Measurements from ENCODE around the gene PTPRG.

GRCh38 chr3:61669668-61670299 lies 108.4 kb downstream of the PTPRG start:
- TF ChIP-seq, protein P1, sequence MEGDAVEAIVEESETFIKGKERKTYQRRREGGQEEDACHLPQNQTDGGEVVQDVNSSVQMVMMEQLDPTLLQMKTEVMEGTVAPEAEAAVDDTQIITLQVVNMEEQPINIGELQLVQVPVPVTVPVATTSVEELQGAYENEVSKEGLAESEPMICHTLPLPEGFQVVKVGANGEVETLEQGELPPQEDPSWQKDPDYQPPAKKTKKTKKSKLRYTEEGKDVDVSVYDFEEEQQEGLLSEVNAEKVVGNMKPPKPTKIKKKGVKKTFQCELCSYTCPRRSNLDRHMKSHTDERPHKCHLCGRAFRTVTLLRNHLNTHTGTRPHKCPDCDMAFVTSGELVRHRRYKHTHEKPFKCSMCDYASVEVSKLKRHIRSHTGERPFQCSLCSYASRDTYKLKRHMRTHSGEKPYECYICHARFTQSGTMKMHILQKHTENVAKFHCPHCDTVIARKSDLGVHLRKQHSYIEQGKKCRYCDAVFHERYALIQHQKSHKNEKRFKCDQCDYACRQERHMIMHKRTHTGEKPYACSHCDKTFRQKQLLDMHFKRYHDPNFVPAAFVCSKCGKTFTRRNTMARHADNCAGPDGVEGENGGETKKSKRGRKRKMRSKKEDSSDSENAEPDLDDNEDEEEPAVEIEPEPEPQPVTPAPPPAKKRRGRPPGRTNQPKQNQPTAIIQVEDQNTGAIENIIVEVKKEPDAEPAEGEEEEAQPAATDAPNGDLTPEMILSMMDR (IDR thresholded peaks at IDR 0.05 in 2 of 3, conservative IDR thresholded peaks at IDR 0.05 in 1 of 3; ENCODE audit: borderline replicate concordance in 1 of 3, insufficient read depth in 1 of 3, low read depth in 2 of 3, low read length in 2 of 3) = no peak
- TF ChIP-seq RAD21 (IDR thresholded peaks at IDR 0.05; ENCODE audit: low read depth) (no peak), POLR2A (IDR thresholded peaks at IDR 0.05; ENCODE audit: borderline replicate concordance, extremely low read depth, insufficient read depth, insufficient read length) (no peak), JUND (IDR thresholded peaks at IDR 0.05) (no peak), EZH2 (IDR thresholded peaks at IDR 0.05) (no peak), EGR1 (IDR thresholded peaks at IDR 0.05; ENCODE audit: low read depth) (no peak), YY1 (IDR thresholded peaks at IDR 0.05; ENCODE audit: extremely low read depth, insufficient replicate concordance, low read depth, low read length) (no peak), ATF3 (IDR thresholded peaks at IDR 0.05) (no peak), ZBTB33 (IDR thresholded peaks at IDR 0.05; ENCODE audit: extremely low read depth, insufficient replicate concordance, low read length) (no peak)
- TF ChIP-seq, protein P2, sequence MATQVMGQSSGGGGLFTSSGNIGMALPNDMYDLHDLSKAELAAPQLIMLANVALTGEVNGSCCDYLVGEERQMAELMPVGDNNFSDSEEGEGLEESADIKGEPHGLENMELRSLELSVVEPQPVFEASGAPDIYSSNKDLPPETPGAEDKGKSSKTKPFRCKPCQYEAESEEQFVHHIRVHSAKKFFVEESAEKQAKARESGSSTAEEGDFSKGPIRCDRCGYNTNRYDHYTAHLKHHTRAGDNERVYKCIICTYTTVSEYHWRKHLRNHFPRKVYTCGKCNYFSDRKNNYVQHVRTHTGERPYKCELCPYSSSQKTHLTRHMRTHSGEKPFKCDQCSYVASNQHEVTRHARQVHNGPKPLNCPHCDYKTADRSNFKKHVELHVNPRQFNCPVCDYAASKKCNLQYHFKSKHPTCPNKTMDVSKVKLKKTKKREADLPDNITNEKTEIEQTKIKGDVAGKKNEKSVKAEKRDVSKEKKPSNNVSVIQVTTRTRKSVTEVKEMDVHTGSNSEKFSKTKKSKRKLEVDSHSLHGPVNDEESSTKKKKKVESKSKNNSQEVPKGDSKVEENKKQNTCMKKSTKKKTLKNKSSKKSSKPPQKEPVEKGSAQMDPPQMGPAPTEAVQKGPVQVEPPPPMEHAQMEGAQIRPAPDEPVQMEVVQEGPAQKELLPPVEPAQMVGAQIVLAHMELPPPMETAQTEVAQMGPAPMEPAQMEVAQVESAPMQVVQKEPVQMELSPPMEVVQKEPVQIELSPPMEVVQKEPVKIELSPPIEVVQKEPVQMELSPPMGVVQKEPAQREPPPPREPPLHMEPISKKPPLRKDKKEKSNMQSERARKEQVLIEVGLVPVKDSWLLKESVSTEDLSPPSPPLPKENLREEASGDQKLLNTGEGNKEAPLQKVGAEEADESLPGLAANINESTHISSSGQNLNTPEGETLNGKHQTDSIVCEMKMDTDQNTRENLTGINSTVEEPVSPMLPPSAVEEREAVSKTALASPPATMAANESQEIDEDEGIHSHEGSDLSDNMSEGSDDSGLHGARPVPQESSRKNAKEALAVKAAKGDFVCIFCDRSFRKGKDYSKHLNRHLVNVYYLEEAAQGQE (IDR thresholded peaks at IDR 0.05; ENCODE audit: low read depth) = no peak
